ENCODE data around the gene CACNG5.

The CACNG5 gene

GRCh38 chr17:66826856-66827255, 8.1 kb upstream of the CACNG5 start:
- DNase-seq: no peak

GRCh38 chr17:66829386-66829864, 5.5 kb upstream of the CACNG5 start:
- no peak for DNase-seq

GRCh38 chr17:66829883-66830282, 5.0 kb upstream of the CACNG5 start:
- no peak for DNase-seq

GRCh38 chr17:66830451-66830850, 4.5 kb upstream of the CACNG5 start:
- DNase-seq: no peak

- DNase-seq: no peak
Measured at GRCh38 chr17:66831383-66832210, 3.3 kb upstream of the CACNG5 start.

- no peak for DNase-seq
Measured at GRCh38 chr17:66833201-66833600, 1.7 kb upstream of the CACNG5 start.

- DNase-seq: no peak
Measured at GRCh38 chr17:66834426-66834918, 445 bp upstream of the CACNG5 start.

- no peak for DNase-seq
Measured at GRCh38 chr17:66835476-66835875, 559 bp downstream of the CACNG5 start.

GRCh38 chr17:66836063-66837005, 1.4 kb downstream of the CACNG5 start:
- DNase-seq: no peak

- no peak for DNase-seq
Measured at GRCh38 chr17:66837226-66837625, 2.3 kb downstream of the CACNG5 start.

- DNase-seq: no peak
Measured at GRCh38 chr17:66837885-66838665, 3.2 kb downstream of the CACNG5 start.

- no peak for DNase-seq
Measured at GRCh38 chr17:66839616-66840015, 4.7 kb downstream of the CACNG5 start.

GRCh38 chr17:66840061-66840460, 5.1 kb downstream of the CACNG5 start:
- no peak for DNase-seq

- no peak for DNase-seq
Measured at GRCh38 chr17:66841328-66841727, 6.4 kb downstream of the CACNG5 start.

GRCh38 chr17:66841744-66842143, 6.8 kb downstream of the CACNG5 start:
- DNase-seq: no peak

- DNase-seq: no peak
Measured at GRCh38 chr17:66842505-66842904, 7.6 kb downstream of the CACNG5 start.

GRCh38 chr17:66842959-66843358, 8.0 kb downstream of the CACNG5 start:
- DNase-seq: no peak

GRCh38 chr17:66843627-66844026, 8.7 kb downstream of the CACNG5 start:
- DNase-seq: no peak

- no peak for DNase-seq
Measured at GRCh38 chr17:66847704-66848103, 12.8 kb downstream of the CACNG5 start.

- DNase-seq: no peak
Measured at GRCh38 chr17:66848496-66848895, 13.6 kb downstream of the CACNG5 start.

GRCh38 chr17:66849032-66849655, 14.2 kb downstream of the CACNG5 start:
- DNase-seq: no peak

All from NCI-H2029 treated with DMSO at 0.1 percent for 48 hours (cell line).